ENCODE results near the gene GRIK4.

The GRIK4 gene

DNA sequence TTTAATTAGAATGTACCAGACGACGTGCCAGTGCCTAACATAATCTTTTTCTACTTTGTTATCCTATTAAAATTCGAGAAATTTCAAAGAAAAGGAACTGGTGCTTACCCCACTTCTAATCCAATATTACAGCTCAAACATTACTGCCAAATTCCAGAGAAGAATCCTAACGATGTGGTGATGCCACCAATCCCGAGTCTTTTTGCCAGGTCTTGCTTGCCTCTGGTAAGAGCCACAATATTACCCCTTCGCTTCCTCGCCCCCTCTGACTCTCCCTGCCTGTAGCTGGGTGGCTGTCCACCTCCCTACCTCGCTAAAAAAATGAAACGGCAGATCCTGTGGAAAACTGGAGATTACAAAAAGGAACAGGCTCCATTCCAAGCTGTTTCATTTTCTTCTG, 462.9 kb downstream of the GRIK4 start:
- H3K4me3 ChIP-seq (ENCODE audit: low read length), result no peak overlapping the region
- TF ChIP-seq, protein P1, sequence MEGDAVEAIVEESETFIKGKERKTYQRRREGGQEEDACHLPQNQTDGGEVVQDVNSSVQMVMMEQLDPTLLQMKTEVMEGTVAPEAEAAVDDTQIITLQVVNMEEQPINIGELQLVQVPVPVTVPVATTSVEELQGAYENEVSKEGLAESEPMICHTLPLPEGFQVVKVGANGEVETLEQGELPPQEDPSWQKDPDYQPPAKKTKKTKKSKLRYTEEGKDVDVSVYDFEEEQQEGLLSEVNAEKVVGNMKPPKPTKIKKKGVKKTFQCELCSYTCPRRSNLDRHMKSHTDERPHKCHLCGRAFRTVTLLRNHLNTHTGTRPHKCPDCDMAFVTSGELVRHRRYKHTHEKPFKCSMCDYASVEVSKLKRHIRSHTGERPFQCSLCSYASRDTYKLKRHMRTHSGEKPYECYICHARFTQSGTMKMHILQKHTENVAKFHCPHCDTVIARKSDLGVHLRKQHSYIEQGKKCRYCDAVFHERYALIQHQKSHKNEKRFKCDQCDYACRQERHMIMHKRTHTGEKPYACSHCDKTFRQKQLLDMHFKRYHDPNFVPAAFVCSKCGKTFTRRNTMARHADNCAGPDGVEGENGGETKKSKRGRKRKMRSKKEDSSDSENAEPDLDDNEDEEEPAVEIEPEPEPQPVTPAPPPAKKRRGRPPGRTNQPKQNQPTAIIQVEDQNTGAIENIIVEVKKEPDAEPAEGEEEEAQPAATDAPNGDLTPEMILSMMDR (conservative IDR thresholded peaks at IDR 0.05; ENCODE audit: low read length), result no peak
- DNase-seq (ENCODE audit: low read depth), result no peak

DNA sequence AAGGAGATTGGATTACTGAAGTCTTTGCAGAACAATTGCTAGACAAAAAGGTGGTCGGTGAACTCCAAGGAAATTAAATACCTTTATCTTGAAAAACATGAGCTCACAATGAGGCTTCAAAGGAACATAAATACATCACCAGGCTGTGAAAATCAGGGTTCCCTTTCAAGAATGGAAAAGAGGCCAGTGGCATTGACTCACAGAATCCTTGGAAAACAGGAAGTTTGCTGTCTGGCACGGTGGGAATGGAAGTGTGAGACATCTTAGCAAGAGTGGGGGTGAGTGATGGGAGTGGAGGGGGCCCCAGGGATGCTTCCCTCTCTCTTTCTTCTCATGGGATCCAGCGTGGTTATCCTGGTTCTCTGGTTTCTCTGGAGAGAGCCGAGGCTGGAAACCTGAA, 463.4 kb downstream of the GRIK4 start:
- TF ChIP-seq, protein P1 (conservative IDR thresholded peaks at IDR 0.05; ENCODE audit: low read length), result no peak
- DNase-seq (ENCODE audit: low read depth), result no peak
- H3K4me3 ChIP-seq (ENCODE audit: low read length), result no peak overlapping the region

DNA sequence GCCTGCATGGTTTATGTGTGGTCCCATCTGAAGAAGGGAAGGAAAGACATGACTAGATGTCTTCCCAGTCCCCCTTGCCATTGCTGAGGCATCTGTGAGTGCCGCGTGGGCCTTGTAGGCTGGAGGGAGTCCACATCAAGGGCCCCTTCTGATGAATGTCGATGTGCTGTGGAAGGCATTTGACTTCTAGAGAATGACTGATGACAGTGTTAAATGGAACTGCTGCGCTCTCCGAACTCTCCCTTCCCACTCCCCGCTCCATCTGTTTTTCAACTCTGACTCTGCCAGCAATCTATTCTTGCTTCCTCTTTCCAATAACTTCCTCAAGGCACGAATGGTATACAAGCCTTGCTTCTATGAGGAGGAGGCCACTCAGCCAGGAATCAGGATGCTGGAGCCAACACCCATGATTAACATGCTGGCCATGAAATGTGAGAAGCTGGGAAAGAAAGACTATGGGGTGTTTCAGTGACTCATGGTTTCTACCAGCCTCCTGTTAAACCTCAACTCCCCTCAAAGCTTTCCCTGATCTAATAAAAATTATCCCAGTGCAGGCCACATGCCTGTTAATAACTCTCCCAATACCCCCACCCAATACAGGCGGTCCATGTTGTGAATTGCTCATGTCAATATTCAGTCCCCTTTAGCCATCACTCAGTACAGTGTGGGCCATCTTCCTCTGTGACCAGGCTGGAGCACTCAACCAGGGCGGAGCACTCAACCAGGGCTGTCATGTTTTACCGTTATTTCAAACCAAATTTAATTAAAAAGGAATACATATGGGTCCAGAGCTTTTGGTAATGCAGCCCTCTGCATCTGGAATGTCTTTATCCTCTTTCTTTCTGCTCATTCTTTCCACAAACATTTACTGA, 466.0 kb downstream of the GRIK4 start:
- DNase-seq (ENCODE audit: low read depth), result no peak
- no peak overlapping the region for H3K4me3 ChIP-seq (ENCODE audit: low read length)
- TF ChIP-seq, protein P1 (conservative IDR thresholded peaks at IDR 0.05; ENCODE audit: low read length), result no peak

DNA sequence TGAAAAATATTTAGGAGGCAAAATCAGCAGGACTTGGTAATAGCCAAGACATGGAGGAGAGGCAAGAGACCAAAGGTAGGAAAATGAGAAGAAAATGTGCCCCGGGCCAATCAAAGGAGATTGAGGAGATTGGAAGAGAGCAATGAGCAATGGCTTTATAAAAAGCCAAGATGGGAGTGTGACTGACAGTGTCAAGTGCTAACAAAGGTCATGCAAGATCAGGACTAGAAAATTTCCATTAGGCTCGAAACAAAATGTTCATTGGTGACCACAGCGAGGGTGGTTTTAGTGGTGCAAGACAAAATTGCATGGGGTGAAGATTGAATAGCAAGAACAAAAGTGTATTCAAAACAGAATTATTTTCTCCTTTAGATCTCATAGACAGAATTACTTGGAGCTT, 467.2 kb downstream of the GRIK4 start:
- TF ChIP-seq, protein P1 (conservative IDR thresholded peaks at IDR 0.05; ENCODE audit: low read length), result no peak
- H3K4me3 ChIP-seq (ENCODE audit: low read length), result no peak overlapping the region
- DNase-seq (ENCODE audit: low read depth), result no peak

DNA sequence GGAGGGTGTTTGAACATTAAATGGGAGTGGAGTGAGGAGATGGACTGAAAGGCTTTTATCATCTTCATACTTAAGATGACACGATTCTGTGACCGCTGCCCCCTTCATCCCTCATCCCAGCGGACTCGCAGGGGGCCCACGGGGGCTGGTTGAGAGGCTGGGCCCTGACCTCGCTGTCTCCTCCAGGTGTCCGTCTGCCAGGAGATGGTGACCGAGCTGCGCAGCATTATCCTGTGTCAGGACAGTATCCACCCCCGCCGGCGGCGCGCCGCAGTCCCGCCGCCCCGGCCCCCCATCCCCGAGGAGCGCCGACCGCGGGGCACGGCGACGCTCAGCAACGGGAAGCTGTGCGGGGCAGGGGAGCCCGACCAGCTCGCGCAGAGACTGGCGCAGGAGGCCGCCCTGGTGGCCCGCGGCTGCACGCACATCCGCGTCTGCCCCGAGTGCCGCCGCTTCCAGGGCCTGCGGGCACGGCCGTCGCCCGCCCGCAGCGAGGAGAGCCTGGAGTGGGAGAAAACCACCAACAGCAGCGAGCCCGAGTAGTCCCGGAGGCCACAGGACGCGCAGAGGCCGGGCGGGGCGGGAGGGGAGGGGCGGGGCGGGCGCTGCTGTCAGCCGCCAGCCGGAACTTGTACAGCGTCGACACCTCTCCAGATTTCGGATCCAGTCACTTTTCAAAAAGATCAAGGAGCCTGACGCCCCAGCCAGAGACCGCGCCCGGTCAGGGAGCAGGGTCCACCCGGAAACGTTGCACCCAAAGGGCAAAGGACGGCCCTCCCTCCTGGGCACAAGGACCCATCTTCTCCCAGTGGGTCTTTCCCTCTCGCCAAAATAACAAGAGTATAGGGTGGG, 474.4 kb downstream of the GRIK4 start:
- DNase-seq (ENCODE audit: low read depth), result peak; percentile 45
- TF ChIP-seq, protein P1 (conservative IDR thresholded peaks at IDR 0.05; ENCODE audit: low read length), result no peak
- H3K4me3 ChIP-seq (ENCODE audit: low read length), result peak overlapping the region; percentile 50

DNA sequence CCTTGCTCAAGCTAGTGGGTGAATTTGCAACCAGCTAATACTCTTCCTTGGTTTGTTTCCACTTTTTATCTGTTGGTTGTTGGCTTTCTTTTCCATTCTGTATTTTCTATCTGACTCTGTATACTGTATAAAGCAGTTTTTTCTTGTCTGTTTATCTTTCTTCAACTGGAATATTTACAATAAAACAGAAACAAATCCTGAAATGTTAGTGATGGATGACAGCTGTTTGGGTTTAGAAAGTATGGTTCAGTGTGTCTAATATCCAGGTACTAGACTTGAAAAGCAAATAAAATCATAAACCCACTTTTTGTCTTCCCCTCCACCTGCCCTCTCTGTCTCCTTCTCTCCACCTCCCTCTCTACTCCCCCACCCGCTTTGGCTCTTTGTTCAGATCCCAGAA, 477.1 kb downstream of the GRIK4 start:
- no peak for DNase-seq (ENCODE audit: low read depth)
- no peak overlapping the region for H3K4me3 ChIP-seq (ENCODE audit: low read length)
- TF ChIP-seq, protein P1 (conservative IDR thresholded peaks at IDR 0.05; ENCODE audit: low read length), result no peak
